Astrocyte of the spinal cord (primary cell): Measurements from ENCODE around the gene HMGN5.

ENCODE experiments used
- DNase-seq: peaks from one replicate; pipeline ENCODE4 v3.0.0; 2011; ENCODE audit warnings: low read depth, low spot score
- H3K4me3 ChIP-seq: 2 replicates; pipeline ENCODE4 v1.5.1; 2011; ENCODE audit warnings: low read depth, mild to moderate bottlenecking, low read length, moderate library complexity
- in situ Hi-C: cut with HindIII; loops from 2 replicates; pipeline ENCODE4 v1.10.0; 2017; ENCODE audit warnings: low sequenced_read_pairs
- TF ChIP-seq, protein P1 (sequence below): IDR thresholded peaks from 2 replicates; pipeline ENCODE4 v1.5.1; 2012; ENCODE audit warnings: low read depth, mild to moderate bottlenecking, low read length, inconsistent platforms

HMGN5 gene

GRCh38 chrX:81202943-81203342, 1.2 kb upstream of the HMGN5 start:
- TF ChIP-seq, protein P1, sequence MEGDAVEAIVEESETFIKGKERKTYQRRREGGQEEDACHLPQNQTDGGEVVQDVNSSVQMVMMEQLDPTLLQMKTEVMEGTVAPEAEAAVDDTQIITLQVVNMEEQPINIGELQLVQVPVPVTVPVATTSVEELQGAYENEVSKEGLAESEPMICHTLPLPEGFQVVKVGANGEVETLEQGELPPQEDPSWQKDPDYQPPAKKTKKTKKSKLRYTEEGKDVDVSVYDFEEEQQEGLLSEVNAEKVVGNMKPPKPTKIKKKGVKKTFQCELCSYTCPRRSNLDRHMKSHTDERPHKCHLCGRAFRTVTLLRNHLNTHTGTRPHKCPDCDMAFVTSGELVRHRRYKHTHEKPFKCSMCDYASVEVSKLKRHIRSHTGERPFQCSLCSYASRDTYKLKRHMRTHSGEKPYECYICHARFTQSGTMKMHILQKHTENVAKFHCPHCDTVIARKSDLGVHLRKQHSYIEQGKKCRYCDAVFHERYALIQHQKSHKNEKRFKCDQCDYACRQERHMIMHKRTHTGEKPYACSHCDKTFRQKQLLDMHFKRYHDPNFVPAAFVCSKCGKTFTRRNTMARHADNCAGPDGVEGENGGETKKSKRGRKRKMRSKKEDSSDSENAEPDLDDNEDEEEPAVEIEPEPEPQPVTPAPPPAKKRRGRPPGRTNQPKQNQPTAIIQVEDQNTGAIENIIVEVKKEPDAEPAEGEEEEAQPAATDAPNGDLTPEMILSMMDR: no peak
- in situ Hi-C loops: no loop called here
- H3K4me3 ChIP-seq: peak overlapping the region; percentile 53
- no peak for DNase-seq

GRCh38 chrX:81202456-81202819, 725 bp upstream of the HMGN5 start:
- in situ Hi-C loops: no loop called here
- H3K4me3 ChIP-seq: peak overlapping the region; percentile 53
- DNase-seq: peak; percentile 45
- TF ChIP-seq, protein P1: no peak

GRCh38 chrX:81201071-81201470, 642 bp downstream of the HMGN5 start:
- DNase-seq: peak; percentile 7
- TF ChIP-seq, protein P1: no peak
- H3K4me3 ChIP-seq: peak overlapping the region; percentile 53
- in situ Hi-C loops: no loop called here

DNA sequence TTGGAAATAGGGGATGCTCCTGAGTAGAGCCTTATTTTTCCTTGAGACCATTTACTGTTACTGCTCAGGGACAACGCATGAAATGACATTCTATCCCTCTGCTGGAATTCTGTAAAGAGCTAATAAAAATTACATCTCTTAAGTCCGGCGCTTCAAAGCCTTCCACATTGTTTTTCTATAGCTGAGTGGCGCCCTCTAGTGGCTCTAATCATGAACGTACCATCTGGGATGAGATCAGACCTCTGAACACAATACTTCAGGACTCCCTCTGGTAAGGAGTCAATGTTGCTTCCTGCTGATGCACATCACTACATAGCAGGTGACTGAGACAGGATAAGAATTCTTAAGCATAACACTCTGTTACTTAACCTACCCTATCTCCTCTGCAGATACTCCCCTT, 6.0 kb downstream of the HMGN5 start:
- DNase-seq: peak; percentile 48
- H3K4me3 ChIP-seq: no peak overlapping the region
- TF ChIP-seq, protein P1: peak; percentile 58
- in situ Hi-C loops: no loop called here

DNA sequence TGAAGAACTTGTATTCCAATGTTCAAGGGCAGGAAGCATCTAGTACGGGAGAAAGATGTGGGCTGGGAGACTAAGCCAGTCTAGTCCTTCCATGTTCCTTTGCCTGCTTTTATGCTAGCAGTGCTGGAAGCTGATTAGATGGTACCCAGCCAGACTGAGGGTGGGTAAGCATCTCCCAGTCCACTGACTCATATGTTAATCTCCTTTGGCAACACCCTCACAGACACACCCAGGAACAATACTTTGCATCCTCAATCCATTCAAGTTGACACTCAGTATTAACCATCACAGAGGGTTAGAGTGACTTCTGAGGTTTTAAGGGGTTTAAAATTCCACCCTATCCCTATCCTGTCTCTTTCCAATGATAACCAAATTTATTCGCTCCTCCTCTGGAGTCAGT, 6.5 kb downstream of the HMGN5 start:
- in situ Hi-C loops: no loop called here
- H3K4me3 ChIP-seq: no peak overlapping the region
- DNase-seq: no peak
- TF ChIP-seq, protein P1: no peak

DNA sequence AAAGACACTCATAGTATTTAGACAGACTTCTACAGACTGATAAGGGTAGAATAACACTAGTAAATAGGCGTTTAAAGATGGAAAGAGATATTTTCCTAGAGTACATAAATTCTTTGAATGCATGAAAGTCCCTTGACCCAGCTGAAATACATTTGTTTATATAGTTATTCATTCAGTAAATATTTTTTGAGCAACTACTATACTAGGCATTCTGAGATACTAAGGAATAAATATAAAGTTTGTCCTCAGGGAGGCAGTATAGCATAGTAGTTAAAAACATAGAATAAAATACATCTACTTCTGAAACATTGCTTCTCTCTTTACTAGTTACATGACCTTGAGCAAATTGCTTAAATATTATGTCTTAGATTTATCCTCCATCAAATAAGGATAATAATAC, 27.4 kb downstream of the HMGN5 start:
- TF ChIP-seq, protein P1: no peak
- in situ Hi-C loops: no loop called here
- no peak overlapping the region for H3K4me3 ChIP-seq
- DNase-seq: peak; percentile 38

GRCh38 chrX:81168391-81168790, 33.3 kb downstream of the HMGN5 start:
- TF ChIP-seq, protein P1: no peak
- in situ Hi-C loops: no loop called here
- H3K4me3 ChIP-seq: no peak overlapping the region
- no peak for DNase-seq
